ENCODE measurements around the gene RASSF10.

Gene RASSF10

DNA sequence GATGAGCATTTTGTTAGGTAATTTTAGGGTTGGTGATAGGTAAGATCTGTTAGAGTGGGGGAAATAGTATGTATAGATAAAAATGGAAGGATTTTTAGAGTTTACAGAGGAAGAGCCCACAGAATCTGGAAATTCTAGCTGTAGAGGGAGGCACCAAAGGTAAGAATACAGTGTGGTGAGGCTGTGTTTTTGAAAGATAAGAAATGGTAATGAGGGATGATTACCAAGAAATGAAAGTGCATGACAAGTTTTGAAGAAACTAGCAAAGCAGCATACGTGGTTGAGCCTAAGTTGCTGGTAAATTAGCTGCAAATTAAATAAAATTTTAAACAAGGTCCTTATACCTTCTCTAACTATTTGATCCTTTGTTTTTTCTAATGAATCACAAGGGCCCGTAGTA, 14.6 kb upstream of the RASSF10 start:
- DNase-seq (ENCODE audit: low spot score): no peak

DNA sequence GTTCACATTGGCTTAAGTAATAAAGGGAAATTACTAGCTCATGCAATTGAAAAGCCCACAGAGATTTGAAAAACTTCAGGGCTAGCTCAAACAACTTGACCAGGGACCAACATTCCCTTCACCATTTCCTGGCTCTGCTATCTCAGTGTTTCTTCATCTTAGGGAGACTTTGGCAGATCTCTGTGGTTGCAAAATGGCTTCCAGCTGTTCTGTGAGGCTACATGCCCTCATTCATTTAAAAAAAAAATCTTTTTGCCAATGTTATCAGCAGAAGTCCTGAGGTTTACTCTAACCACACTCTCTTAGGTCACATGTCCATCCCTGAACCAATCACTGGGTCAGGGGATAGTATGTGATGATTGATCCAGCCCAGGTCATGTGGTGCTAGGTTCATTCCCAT, 13.9 kb upstream of the RASSF10 start:
- DNase-seq (ENCODE audit: low spot score): peak; percentile 46

DNA sequence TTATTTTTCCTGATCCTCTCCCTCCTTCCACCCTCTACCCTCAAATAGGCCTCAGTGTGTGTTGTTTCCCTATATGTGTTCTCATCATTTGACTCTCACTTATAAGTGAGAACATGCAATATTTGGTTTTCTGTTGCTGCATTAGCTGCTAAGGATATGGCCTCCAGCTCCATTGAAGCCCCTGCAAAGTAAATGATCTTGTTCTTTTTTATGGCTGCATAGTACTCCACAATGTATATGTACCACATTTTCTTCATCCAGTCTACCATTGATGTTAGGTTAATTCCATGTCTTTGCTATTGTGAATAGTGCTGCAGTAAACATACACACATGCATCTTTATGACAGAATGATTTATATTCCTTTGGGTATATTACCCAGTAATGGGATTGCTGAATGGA, 13.3 kb upstream of the RASSF10 start:
- DNase-seq (ENCODE audit: low spot score): no peak

GRCh38 chr11:12997168-12997567, 11.9 kb upstream of the RASSF10 start:
- DNase-seq (ENCODE audit: low spot score): no peak

- DNase-seq (ENCODE audit: low spot score): no peak
Measured at GRCh38 chr11:12998336-12998735, 10.8 kb upstream of the RASSF10 start.

DNA sequence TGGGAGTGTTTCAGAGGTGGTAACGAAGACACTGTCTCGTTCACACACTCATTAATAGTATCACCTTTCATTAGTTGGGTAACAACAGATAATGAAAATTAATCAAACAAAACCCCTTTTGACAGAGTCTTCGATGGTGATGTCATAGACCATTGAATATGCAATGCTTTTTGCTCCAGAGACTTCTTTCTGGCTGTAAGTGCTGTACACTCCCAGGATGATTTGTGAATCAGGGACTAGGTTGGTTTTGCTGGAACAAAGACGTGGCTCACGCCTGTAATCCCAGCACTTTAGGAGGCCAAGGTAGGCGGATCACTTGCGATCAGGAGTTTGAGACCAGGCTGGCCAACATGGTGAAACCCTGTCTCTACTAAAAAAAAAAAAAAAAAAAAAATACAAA, 9.5 kb upstream of the RASSF10 start:
- no peak for DNase-seq (ENCODE audit: low spot score)

GRCh38 chr11:13000116-13000515, 9.0 kb upstream of the RASSF10 start:
- DNase-seq (ENCODE audit: low spot score): no peak

DNA sequence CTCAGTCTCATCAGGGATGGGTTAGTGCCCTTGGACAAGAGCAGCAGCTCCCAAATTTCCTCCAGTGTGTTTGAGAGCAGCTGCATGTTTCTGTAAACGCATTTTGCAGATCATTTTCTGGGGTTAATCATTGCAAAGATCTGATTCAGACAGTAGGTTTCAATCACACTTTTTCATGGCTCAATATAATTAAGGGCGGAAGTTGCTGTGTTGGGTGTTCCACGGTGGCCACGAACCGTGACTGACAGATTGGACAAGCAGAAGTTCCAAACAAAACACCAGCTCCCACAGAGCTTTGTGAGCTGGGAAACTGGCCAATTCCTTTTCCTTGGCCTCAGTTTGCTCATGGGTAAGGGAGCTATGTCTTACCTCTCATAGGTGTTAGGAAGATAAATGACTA, 8.4 kb upstream of the RASSF10 start:
- no peak for DNase-seq (ENCODE audit: low spot score)

DNA sequence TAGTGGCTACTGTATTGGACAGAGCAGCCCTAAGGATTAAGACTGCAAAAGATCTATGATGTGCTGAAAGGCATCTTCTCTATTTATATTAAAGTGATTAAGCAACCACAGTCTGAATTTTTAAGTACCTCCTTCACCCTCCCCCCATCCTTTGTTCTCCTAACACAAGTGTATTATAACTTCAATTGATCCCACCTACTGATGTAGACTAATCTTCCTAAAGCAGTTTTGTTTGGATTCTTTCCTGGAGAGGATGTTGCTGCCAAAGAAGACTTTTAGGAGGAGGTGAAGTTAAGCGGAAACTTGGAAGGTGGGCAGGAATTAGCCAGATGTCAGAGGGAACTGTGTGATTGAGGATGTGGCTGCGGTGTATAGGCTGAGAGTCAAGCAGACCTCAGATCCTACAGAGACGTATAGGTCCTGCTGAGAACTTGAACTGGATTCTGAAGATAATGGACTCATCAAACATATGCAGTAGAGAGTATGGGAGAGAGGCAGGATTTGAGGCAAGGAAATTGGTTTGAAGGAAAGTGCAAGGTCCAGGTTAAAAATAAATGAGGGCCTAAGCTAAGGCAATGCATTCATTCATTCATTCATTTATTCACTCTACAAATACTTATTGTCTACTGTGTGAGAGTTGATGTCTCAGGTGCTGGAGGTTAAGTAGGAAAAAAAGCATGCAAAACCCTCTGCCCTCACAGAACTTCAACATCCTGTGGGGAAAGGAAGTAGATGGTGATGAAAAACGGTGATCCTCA, 5.2 kb upstream of the RASSF10 start:
- DNase-seq (ENCODE audit: low spot score): no peak

DNA sequence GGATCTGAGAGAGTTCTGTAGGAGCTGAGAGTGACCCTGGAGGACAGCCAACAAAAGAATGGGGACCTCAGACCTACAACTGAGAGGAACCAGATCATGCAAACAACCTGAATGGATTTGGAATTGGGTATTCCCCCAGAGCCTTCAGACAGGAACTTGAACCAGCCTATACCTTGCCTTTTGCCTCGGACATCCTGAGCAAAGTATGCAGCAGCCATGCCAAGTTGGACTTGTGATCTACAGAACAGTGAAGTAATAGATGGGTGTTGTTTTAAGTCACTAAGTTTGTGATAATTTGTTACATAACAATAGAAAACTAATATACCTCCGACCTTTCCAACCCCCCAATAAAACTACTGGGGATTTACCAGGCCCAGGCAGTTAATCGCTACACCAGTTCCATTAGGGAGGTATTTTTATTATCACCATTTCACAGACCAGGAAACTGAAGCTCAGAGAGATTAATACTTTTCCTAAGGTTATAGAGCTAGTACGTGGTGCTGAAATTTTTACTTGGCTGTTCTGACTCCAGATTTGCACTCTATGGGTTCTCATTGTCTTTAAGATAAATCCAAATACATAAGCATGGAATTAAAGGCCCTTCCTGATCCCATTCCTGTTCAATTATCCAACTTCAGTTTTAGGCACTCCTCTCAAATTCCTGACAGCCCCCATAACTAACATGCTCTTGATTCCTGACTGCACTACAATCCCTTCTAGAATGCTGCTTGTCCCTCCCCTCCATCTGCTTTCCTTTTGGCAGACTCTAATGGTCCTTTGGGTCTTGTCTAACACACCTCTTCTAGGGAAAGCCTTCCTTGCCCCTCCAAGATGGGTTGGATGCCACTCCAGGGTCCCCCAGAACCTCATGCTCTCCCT, 1.7 kb upstream of the RASSF10 start:
- DNase-seq (ENCODE audit: low spot score): no peak

DNA sequence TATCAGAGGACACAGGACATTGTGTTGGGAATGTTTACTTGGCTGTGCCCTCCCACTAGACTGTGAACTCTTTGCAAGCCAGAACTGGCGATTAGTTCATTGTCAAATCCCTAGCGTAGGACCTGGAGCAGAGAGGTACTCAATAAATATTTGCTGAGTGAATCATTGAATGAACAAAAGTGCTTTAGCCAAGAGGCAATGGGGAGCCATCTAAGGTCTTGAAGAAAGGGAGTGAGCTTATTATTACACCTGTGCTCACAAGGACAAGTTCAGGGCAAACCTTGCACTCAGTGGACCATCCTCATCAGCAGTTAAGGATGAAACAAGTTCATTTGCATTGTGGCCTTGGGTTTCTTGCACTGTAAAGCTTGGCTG, 1.1 kb upstream of the RASSF10 start:
- no peak for DNase-seq (ENCODE audit: low spot score)

DNA sequence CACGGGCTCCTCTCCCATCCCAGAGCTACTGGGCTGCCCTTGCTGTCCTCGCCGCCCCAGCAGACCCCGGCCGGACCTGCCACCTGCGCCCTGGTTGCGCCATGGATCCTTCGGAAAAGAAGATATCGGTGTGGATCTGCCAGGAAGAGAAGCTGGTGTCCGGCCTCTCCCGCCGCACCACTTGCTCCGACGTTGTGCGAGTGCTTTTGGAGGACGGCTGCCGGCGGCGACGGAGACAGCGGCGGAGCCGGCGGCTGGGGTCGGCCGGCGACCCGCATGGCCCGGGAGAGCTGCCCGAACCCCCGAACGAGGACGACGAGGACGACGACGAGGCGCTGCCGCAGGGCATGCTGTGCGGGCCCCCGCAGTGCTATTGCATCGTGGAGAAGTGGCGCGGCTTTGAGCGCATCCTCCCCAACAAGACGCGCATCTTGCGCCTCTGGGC, 382 bp downstream of the RASSF10 start:
- DNase-seq (ENCODE audit: low spot score): peak; percentile 14

DNA sequence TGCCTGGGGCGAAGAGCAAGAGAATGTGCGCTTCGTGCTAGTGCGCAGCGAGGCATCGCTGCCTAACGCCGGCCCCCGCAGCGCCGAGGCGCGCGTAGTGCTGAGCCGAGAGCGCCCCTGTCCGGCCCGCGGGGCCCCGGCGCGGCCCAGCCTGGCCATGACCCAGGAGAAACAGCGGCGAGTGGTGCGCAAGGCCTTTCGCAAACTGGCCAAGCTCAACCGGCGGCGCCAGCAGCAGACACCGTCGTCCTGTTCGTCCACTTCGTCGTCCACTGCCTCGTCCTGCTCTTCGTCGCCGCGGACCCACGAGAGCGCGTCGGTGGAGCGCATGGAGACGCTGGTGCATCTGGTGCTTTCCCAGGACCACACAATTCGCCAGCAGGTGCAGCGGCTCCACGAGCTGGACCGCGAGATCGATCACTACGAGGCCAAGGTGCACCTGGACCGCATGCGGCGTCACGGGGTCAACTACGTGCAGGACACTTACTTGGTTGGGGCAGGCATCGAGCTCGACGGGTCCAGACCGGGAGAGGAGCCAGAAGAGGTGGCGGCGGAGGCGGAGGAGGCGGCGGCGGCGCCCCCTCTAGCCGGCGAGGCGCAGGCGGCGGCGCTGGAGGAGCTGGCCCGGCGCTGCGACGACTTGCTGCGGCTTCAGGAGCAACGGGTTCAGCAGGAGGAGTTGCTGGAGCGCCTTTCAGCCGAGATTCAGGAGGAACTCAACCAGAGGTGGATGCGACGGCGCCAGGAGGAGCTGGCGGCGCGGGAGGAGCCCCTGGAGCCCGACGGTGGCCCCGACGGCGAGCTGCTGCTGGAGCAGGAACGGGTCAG, 1.0 kb downstream of the RASSF10 start:
- DNase-seq (ENCODE audit: low spot score): peak; percentile 20

DNA sequence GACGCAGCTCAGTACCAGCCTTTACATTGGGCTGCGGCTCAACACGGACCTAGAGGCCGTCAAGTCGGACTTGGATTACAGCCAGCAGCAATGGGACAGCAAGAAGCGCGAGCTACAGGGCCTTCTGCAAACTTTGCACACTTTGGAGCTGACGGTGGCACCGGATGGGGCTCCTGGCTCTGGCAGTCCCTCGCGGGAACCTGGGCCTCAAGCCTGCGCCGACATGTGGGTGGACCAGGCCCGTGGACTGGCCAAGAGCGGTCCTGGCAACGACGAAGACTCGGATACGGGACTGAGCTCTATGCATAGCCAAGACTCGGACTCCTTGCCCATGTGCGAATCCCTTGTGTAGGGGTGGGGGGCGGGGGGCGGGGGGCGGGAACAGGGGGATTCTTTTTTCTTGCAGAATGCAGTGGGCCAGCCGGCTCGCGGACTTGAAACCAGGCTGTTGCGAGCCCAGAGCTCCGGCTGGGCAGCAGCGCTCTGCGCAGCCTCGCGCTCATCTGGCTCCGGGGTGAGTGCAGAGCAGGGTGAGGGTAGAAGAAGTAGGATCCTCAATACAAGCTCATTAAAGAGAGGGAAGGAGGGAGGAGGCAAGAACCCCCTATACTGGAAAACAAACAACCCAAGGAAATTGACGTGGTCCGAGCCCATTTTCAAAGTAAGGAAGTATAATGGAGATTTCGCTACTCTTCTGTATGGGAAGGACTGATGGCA, 1.8 kb downstream of the RASSF10 start:
- DNase-seq (ENCODE audit: low spot score): peak; percentile 12

- DNase-seq (ENCODE audit: low spot score): no peak
Measured at GRCh38 chr11:13011466-13012055, 2.4 kb downstream of the RASSF10 start.

DNA sequence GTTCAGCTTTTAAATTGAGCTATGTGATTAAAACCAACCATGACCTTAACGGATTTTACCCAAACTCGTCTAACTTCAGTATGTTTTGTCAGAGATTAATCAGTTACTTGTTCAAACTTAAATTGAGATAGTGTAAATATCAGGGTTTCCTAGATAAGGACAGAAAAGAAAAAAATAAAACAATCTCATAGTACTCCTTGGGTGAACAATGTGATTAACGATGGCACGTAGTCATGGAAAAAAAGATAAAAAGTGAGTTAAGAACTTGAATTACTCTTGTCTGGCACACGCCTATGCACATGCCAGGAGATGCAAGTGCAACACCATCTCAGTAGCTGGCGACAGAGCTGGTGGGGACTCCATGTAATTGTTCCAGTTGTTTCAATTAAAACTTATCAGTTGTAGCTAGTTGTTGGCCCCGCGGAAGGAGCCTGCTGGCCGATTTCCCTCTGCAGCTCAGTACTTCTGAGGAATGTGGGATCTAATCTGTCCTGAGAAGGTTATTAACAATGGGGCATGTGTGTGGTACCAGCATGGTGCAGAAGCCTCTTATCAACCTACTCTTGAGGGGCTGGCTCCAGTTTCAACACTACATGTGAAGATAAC, 3.0 kb downstream of the RASSF10 start:
- no peak for DNase-seq (ENCODE audit: low spot score)

GRCh38 chr11:13013054-13013488, 4.0 kb downstream of the RASSF10 start:
- no peak for DNase-seq (ENCODE audit: low spot score)

DNA sequence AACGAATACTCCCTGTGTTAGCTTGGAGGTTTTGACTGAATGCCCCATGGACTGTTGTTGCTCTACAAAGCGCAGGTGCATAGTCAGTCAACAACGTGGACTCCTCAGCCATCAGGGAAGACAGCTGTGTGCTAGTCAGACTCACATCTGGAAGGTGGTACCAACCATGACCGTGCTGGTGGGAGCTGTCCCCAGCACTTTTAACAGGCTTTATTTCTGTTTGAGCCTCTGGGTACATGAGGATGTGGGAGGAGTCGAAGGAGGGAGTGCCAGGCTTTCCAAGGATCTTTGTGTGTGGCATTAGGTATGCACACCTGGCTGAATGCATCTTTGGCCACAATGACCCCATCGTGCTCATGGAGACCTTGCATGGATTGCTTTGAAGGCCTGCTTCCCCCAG, 6.6 kb downstream of the RASSF10 start:
- DNase-seq (ENCODE audit: low spot score): no peak

DNA sequence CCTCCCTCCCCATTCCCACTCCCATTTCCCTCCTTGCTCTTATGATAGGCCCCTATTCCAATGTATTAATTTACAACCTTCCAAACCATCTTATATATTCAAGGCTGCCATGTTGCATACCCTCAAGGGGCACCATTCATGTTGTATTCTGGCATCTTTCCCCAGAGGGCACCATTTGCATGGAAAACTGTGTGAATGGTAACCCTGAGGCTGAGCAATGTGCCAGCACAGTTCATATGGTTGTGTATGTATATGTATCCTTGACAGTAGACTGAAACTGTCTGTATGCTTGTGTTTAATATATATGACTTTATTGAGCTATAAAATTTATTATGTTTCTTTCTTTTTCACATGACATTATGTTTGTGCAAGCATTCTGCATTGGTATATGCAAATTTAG, 7.3 kb downstream of the RASSF10 start:
- no peak for DNase-seq (ENCODE audit: low spot score)

DNA sequence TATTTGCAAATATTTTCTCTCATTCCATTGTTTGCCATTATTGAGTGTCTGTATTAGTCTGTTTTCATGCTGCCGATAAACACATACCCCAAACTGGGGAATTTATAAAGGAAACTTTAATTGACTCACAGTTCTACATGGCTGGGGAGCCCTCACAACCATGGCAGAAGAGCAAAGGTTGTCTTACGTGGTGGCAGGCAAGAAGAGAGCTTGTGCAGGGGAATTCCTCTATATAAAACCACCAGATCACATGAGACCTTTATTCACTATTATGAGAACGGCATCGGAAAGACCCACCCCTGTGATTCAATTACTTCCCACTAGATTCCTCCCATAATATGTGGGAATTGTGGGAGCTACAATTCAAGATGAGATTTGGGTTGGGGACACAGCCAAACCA, 10.2 kb downstream of the RASSF10 start:
- no peak for DNase-seq (ENCODE audit: low spot score)

GRCh38 chr11:13023423-13023822, 14.3 kb downstream of the RASSF10 start:
- DNase-seq (ENCODE audit: low spot score): no peak
